DND-41 (cell line): ENCODE measurements around the gene VAMP2.

Source experiments
- ATAC-seq: fragments of 200-7000 bp; cut with Tn5 transposase; 3 replicates; pipeline ENCODE4 v1.9.1; 2021; ENCODE audit warnings: low read depth; ENCODE audit not compliant: insufficient read depth
- DNase-seq: peaks from one replicate; pipeline ENCODE4 v3.0.0-alpha.2; 2020
- H2AFZ ChIP-seq: 2 replicates; pipeline ENCODE4 v1.6.0; 2012; ENCODE audit warnings: low read depth, low read length
- H3K27ac ChIP-seq: 2 replicates; pipeline ENCODE4 v1.5.1; 2012; ENCODE audit warnings: low read length, inconsistent platforms
- H3K27me3 ChIP-seq: fragments of 200-600 bp; sonication (generic); 2 replicates; pipeline ENCODE4 v1.6.0; 2012; ENCODE audit warnings: low read length, mild to moderate bottlenecking, inconsistent platforms; ENCODE audit not compliant: insufficient read depth, poor library complexity
- H3K36me3 ChIP-seq: 2 replicates; pipeline ENCODE4 v1.5.1; 2012; ENCODE audit warnings: low read length, inconsistent platforms; ENCODE audit not compliant: insufficient read depth
- H3K4me1 ChIP-seq: 2 replicates; pipeline ENCODE4 v1.5.1; 2012; ENCODE audit warnings: mild to moderate bottlenecking, low read length; ENCODE audit not compliant: insufficient read depth
- H3K4me2 ChIP-seq: 2 replicates; pipeline ENCODE4 v1.6.0; 2012; ENCODE audit warnings: mild to moderate bottlenecking, moderate library complexity, low read length, inconsistent platforms; ENCODE audit not compliant: insufficient read depth
- H3K4me3 ChIP-seq, 2 experiments: fragments of 200-600 bp in 1 of 2; shearing (Covaris generic) in 1 of 2; 2 replicates each; pipeline ENCODE4 v1.5.1; 2012 to 2016; ENCODE audit warnings: inconsistent platforms in 2 of 2, low read length in 2 of 2, mild to moderate bottlenecking in 2 of 2, low read depth in 1 of 2, moderate library complexity in 1 of 2
- H3K79me2 ChIP-seq: 2 replicates; pipeline ENCODE4 v1.6.0; 2012; ENCODE audit warnings: low read length, inconsistent platforms; ENCODE audit not compliant: insufficient read depth
- H3K9ac ChIP-seq: 2 replicates; pipeline ENCODE4 v1.6.0; 2012; ENCODE audit warnings: low read depth, mild to moderate bottlenecking, inconsistent platforms, low read length, moderate library complexity
- H3K9me3 ChIP-seq: 2 replicates; pipeline ENCODE4 v1.5.1; 2012; ENCODE audit warnings: low read length, moderate library complexity, mild to moderate bottlenecking, inconsistent platforms; ENCODE audit not compliant: insufficient read depth, severe bottlenecking
- H4K20me1 ChIP-seq: 2 replicates; pipeline ENCODE4 v1.6.0; 2012; ENCODE audit warnings: low read length; ENCODE audit not compliant: insufficient read depth
- EZH2 ChIP-seq: IDR thresholded peaks from 3 replicates; pipeline ENCODE4 v1.6.1; 2012; ENCODE audit warnings: borderline replicate concordance, low read depth, mild to moderate bottlenecking, moderate library complexity, low read length, inconsistent platforms; ENCODE audit not compliant: severe bottlenecking
- TF ChIP-seq, protein P1 (sequence below): IDR thresholded peaks from 2 replicates; pipeline ENCODE4 v1.5.1; 2012; ENCODE audit warnings: borderline replicate concordance, low read length, moderate library complexity, mild to moderate bottlenecking; ENCODE audit not compliant: poor library complexity, severe bottlenecking; ENCODE audit errors: extremely low read depth

The VAMP2 gene

DNA sequence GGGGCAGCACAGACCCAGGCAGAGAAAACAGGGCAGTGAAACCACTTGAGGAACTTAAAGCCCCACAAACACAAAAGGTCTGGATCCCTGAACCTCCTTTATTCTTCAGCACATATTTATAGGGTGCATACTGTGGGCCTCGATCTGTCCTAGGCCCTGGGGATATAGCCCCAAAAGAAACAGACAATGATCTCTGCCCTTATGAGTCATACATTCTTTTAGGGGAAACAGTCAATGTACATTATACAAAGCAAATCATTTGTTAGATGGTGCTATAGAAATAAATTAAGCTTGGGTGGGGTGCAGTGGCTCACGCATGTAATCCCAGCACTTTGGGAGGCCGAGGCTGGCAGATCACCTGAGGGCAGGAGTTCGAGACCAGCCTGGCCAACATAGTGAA, 28.8 kb downstream of the VAMP2 start:
- DNase-seq: no peak
- Histone ChIP-seq H3K4me3 (no peak overlapping the region), H3K79me2 (no peaks in the 10 kb centered on the region), H4K20me1 (no peaks in the 10 kb centered on the region), H3K4me1 (peaks cover 15% of the 10 kb centered on the region), H3K9me3 (no peaks in the 10 kb centered on the region), H3K4me2 (no peak overlapping the region), H3K9ac (no peak overlapping the region), H3K36me3 (no peaks in the 10 kb centered on the region), H3K27me3 (peaks cover 3% of the 10 kb centered on the region), H2AFZ (no peak overlapping the region), H3K27ac (no peak overlapping the region)
- no peak for ATAC-seq
- TF ChIP-seq, protein P1, sequence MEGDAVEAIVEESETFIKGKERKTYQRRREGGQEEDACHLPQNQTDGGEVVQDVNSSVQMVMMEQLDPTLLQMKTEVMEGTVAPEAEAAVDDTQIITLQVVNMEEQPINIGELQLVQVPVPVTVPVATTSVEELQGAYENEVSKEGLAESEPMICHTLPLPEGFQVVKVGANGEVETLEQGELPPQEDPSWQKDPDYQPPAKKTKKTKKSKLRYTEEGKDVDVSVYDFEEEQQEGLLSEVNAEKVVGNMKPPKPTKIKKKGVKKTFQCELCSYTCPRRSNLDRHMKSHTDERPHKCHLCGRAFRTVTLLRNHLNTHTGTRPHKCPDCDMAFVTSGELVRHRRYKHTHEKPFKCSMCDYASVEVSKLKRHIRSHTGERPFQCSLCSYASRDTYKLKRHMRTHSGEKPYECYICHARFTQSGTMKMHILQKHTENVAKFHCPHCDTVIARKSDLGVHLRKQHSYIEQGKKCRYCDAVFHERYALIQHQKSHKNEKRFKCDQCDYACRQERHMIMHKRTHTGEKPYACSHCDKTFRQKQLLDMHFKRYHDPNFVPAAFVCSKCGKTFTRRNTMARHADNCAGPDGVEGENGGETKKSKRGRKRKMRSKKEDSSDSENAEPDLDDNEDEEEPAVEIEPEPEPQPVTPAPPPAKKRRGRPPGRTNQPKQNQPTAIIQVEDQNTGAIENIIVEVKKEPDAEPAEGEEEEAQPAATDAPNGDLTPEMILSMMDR: no peak
- TF ChIP-seq EZH2: no peak

DNA sequence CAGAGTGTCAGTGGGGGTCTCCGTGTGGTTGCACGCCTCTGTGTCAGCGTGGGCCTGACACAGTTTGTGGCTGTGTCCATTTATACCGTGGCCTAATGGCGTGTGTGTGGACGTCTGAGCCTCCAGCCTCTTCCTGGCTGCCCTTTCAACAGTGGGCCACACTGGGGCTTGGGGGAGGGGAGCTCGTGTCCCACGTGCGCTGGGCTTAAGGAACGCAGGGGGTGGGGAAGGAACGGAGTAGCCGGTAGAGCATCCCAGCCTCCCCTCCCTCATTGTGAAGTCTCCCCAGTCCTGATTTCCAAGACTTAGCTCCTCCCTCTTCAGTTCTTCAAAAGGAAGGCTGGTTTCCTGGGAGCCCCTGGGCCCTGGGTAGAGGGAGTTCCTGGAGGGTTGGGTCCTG, 29.3 kb downstream of the VAMP2 start:
- H3K27ac ChIP-seq: no peak overlapping the region
- peaks cover 3% of the 10 kb centered on the region for H3K27me3 ChIP-seq
- H4K20me1 ChIP-seq: no peaks in the 10 kb centered on the region; the same call in 1 of the 2 replicates
- H3K36me3 ChIP-seq: no peaks in the 10 kb centered on the region
- peaks cover 14% of the 10 kb centered on the region for H3K4me1 ChIP-seq
- DNase-seq (no peak), ATAC-seq (no peak)
- no peaks in the 10 kb centered on the region for H3K79me2 ChIP-seq
- no peaks in the 10 kb centered on the region for H3K9me3 ChIP-seq
- H3K4me2 ChIP-seq: no peak overlapping the region
- no peak overlapping the region for H2AFZ ChIP-seq
- H3K9ac ChIP-seq: no peak overlapping the region
- H3K4me3 ChIP-seq: no peak overlapping the region
- TF ChIP-seq EZH2: no peak
- TF ChIP-seq, protein P1: no peak

DNA sequence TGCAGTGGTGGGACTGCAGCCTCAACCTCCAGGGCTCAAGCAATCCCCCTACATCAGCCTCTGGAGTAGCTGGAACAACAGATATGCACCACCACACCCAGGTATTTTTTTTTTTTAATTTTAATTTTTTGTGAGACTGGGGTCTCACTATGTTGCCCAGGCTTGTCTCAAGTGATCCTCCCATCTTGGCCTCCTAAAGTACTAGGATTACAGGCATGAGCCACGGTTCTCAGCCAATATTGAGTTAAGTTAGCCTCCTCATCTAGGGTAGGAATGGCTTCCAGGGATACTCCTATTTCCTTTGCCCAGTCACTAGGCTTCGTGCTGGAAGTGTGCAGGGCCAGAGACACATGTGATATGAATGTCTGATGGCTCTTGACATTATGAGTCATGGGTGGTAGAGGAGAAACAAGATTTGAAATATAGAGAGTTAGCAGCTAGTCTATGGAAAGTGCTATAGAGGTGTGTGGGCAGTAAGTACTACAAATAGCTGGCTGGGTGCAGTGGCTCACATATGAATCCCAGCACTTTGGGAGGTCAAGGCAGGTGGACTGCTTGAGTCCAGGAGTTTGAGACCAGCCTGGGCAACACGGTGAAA, 30.8 kb downstream of the VAMP2 start:
- DNase-seq: no peak
- TF ChIP-seq, protein P1: no peak
- TF ChIP-seq EZH2: no peak
- Histone ChIP-seq H4K20me1 (no peaks in the 10 kb centered on the region; the same call in 1 of the 2 replicates), H3K9me3 (no peaks in the 10 kb centered on the region), H3K36me3 (no peaks in the 10 kb centered on the region), H2AFZ (no peak overlapping the region), H3K79me2 (no peaks in the 10 kb centered on the region), H3K4me2 (no peak overlapping the region), H3K4me1 (peaks cover 4% of the 10 kb centered on the region), H3K4me3 (no peak overlapping the region), H3K27ac (no peak overlapping the region), H3K9ac (no peak overlapping the region), H3K27me3 (peaks cover 3% of the 10 kb centered on the region)
- no peak for ATAC-seq
